Thyroid gland (tissue), 4 donors: ENCODE results near the gene KMT5C.

ENCODE experiments used
- CTCF ChIP-seq, 6 experiments: fragments of 200-600 bp in 3 of 6; fragments of 450-650 bp in 3 of 6; sonication (generic) in 3 of 6; IDR thresholded peaks; one replicate each; pipeline ENCODE4 v1.5.1; 2016 to 2019; ENCODE audit warnings: antibody characterized with exemption in 6 of 6, mild to moderate bottlenecking in 2 of 6, inconsistent platforms in 1 of 6, moderate library complexity in 1 of 6
- POLR2A ChIP-seq, 2 donors: fragments of 450-650 bp; IDR thresholded peaks; one replicate each; pipeline ENCODE4 v1.6.1; 2017; ENCODE audit warnings: antibody characterized with exemption in 2 of 2, mild to moderate bottlenecking in 2 of 2, moderate library complexity in 1 of 2

DNA sequence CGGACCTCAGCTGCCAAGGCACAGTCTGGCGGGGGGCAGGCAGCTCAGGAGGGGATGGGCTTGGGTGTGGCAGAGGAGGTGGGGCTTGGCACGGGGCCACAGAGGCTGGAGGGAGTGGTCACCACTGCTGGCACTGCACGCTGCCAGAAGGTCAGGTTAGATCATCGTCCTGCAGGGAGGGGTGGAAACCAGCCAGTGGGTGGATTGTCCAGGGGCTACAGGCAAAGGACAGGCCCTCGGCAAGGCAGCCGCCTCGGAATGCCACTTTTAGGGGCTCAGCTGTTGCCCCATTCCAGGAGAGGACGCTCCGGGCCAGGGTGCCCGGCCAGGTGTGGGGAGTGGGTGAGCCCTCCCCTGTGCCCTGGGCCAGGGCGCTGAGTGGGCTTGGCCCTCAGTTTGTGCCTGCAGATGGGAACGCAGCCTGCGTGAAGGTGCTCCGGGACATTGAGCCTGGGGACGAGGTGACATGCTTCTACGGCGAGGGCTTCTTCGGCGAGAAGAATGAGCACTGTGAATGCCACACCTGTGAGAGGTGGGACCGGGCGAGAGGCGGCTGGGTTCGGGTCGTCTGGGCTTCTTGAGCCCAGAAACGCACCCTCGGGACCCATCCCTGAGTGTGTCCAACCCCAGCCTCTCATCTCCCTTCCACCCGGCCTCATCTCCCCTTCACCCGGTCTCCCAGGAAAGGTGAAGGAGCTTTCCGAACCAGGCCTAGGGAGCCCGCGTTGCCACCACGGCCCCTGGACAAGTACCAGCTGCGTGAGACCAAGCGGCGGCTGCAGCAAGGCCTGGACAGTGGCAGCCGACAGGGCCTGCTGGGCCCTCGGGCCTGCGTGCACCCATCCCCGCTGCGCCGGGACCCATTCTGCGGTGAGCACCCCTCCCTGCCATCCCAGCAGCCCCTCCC is 6.4 kb downstream of the KMT5C start:
- no peak for TF ChIP-seq CTCF (IDR thresholded peaks at IDR 0.05)
- no peak for TF ChIP-seq POLR2A (IDR thresholded peaks at IDR 0.05)
